H9 (cell line): ENCODE data around the gene POLR3C. TPM values are rescaled to one million over a fixed set of nuclear protein-coding genes. Genes with fewer than 3 reads are reported as not detected.

ENCODE experiments used
- DNase-seq: peaks from one replicate; pipeline ENCODE4 v3.0.0-alpha.2; 2017
- H2AFZ ChIP-seq: one replicate; pipeline ENCODE4 v1.6.1; 2013; ENCODE audit warnings: mild to moderate bottlenecking, low read length, control low read depth, moderate library complexity
- H2AK5ac ChIP-seq: 2 replicates; pipeline ENCODE4 v1.6.1; 2013; ENCODE audit warnings: low read length, control low read depth, mixed read lengths; ENCODE audit not compliant: insufficient read length
- H2BK120ac ChIP-seq: one replicate; pipeline ENCODE4 v1.6.1; 2013; ENCODE audit warnings: low read depth, mild to moderate bottlenecking, low read length, control low read depth, inconsistent platforms; ENCODE audit not compliant: poor library complexity, severe bottlenecking
- H2BK12ac ChIP-seq: 2 replicates; pipeline ENCODE4 v1.6.1; 2013; ENCODE audit warnings: low read length, control low read depth, mixed read lengths, low read depth; ENCODE audit not compliant: insufficient read length
- H2BK15ac ChIP-seq: 2 replicates; pipeline ENCODE4 v1.6.1; 2013; ENCODE audit warnings: low read depth, low read length, control low read depth
- H2BK20ac ChIP-seq: one replicate; pipeline ENCODE4 v1.6.1; 2013; ENCODE audit warnings: low read depth, mild to moderate bottlenecking, low read length, control low read depth, inconsistent platforms; ENCODE audit not compliant: poor library complexity, severe bottlenecking
- H2BK5ac ChIP-seq: 2 replicates; pipeline ENCODE4 v1.6.1; 2013; ENCODE audit warnings: low read length, control low read depth, mixed read lengths; ENCODE audit not compliant: insufficient read length
- H3K14ac ChIP-seq: 2 replicates; pipeline ENCODE4 v1.6.1; 2013; ENCODE audit warnings: low read length, control low read depth; ENCODE audit not compliant: insufficient read depth
- H3K18ac ChIP-seq: 2 replicates; pipeline ENCODE4 v1.6.1; 2013; ENCODE audit warnings: low read depth, mild to moderate bottlenecking, mixed read lengths, low read length, control low read depth; ENCODE audit not compliant: insufficient read length
- H3K23ac ChIP-seq: 2 replicates; pipeline ENCODE4 v1.6.1; 2013; ENCODE audit warnings: low read length, control low read depth, mixed read lengths, low read depth; ENCODE audit not compliant: insufficient read length
- H3K23me2 ChIP-seq: 2 replicates; pipeline ENCODE4 v1.6.1; 2013; ENCODE audit warnings: low read depth, mild to moderate bottlenecking, mixed read lengths, low read length, control low read depth; ENCODE audit not compliant: insufficient read length, poor library complexity, severe bottlenecking
- H3K27ac ChIP-seq: 2 replicates; pipeline ENCODE4 v1.5.1; 2013; ENCODE audit warnings: low read length, control low read depth, mixed read lengths, low read depth; ENCODE audit not compliant: insufficient read length
- H3K27me3 ChIP-seq: 2 replicates; pipeline ENCODE4 v1.6.1; 2013; ENCODE audit warnings: low read length, control low read depth, inconsistent platforms; ENCODE audit not compliant: insufficient read depth
- H3K4ac ChIP-seq: 2 replicates; pipeline ENCODE4 v1.6.1; 2013; ENCODE audit warnings: low read depth, mild to moderate bottlenecking, control low read depth, inconsistent platforms, low read length, moderate library complexity
- H3K4me1 ChIP-seq: 2 replicates; pipeline ENCODE4 v1.6.1; 2013; ENCODE audit warnings: low read length, control low read depth, inconsistent platforms; ENCODE audit not compliant: insufficient read depth
- H3K4me2 ChIP-seq: 2 replicates; pipeline ENCODE4 v1.6.1; 2013; ENCODE audit warnings: low read length, control low read depth, mixed read lengths; ENCODE audit not compliant: insufficient read length, insufficient read depth
- H3K56ac ChIP-seq: 2 replicates; pipeline ENCODE4 v1.6.1; 2013; ENCODE audit warnings: low read depth, mild to moderate bottlenecking, mixed read lengths, low read length, control low read depth; ENCODE audit not compliant: insufficient read length
- H3K79me1 ChIP-seq: 2 replicates; pipeline ENCODE4 v1.6.1; 2013; ENCODE audit warnings: low read depth, mild to moderate bottlenecking, moderate library complexity, low read length, control low read depth, inconsistent platforms; ENCODE audit not compliant: insufficient read depth, poor library complexity, severe bottlenecking
- H3K79me2 ChIP-seq: 2 replicates; pipeline ENCODE4 v1.6.1; 2013; ENCODE audit warnings: low read length, control low read depth, inconsistent platforms; ENCODE audit not compliant: insufficient read depth
- H3K9ac ChIP-seq: 2 replicates; pipeline ENCODE4 v1.6.1; 2013; ENCODE audit warnings: low read length, control low read depth, mixed read lengths; ENCODE audit not compliant: insufficient read length; ENCODE audit errors: extremely low read depth
- H3K9me3 ChIP-seq: one replicate; pipeline ENCODE4 v1.6.1; 2013; ENCODE audit warnings: low read depth, low read length, inconsistent platforms; ENCODE audit not compliant: control insufficient read depth
- H3T11ph ChIP-seq: one replicate; pipeline ENCODE4 v1.6.1; 2013; ENCODE audit warnings: mild to moderate bottlenecking, low read length, control low read depth, inconsistent platforms
- H4K20me1 ChIP-seq: one replicate; pipeline ENCODE4 v1.6.1; 2013; ENCODE audit not compliant: control insufficient read depth, insufficient read length, insufficient read depth
- H4K5ac ChIP-seq: 2 replicates; pipeline ENCODE4 v1.6.1; 2013; ENCODE audit warnings: low read depth, mild to moderate bottlenecking, mixed read lengths, low read length, control low read depth; ENCODE audit not compliant: insufficient read length
- H4K8ac ChIP-seq: replicated peaks from 2 replicates; pipeline ENCODE4 v1.6.1; 2013; ENCODE audit warnings: low read length, control low read depth, mixed read lengths, low read depth; ENCODE audit not compliant: insufficient read length
- H4K91ac ChIP-seq: 2 replicates; pipeline ENCODE4 v1.6.1; 2013; ENCODE audit warnings: low read depth, mild to moderate bottlenecking, moderate library complexity, mixed read lengths, low read length, control low read depth; ENCODE audit not compliant: insufficient read length
- H3K27ac Mint-ChIP-seq, 3 experiments: 2 replicates in 2 of 3; 3 replicates in 1 of 3; pipeline ENCODE4 v1.8.0; 2020 to 2021; ENCODE audit warnings: mixed read lengths in 3 of 3, mild to moderate bottlenecking in 1 of 3, moderate library complexity in 1 of 3
- H3K27me3 Mint-ChIP-seq: 2 replicates; pipeline ENCODE4 v1.8.0; 2021; ENCODE audit warnings: low read depth, mild to moderate bottlenecking, moderate library complexity, mixed read lengths
- H3K36me3 Mint-ChIP-seq, 3 experiments: 2 replicates in 2 of 3; 3 replicates in 1 of 3; pipeline ENCODE4 v1.8.0; 2020 to 2021; ENCODE audit warnings: low read depth in 3 of 3, mixed read lengths in 3 of 3; ENCODE audit not compliant: insufficient read depth in 1 of 3
- H3K4me1 Mint-ChIP-seq, 2 experiments: 2 replicates each; pipeline ENCODE4 v1.8.0; 2020; ENCODE audit warnings: mixed read lengths in 2 of 2
- H3K4me3 Mint-ChIP-seq, 2 experiments: 2 replicates in 1 of 2; 3 replicates in 1 of 2; pipeline ENCODE4 v1.8.0; 2020 to 2021; ENCODE audit warnings: mild to moderate bottlenecking in 2 of 2, mixed read lengths in 2 of 2, moderate library complexity in 1 of 2
- H3K9me3 Mint-ChIP-seq, 2 experiments: 2 replicates in 1 of 2; 3 replicates in 1 of 2; pipeline ENCODE4 v1.8.0; 2020; ENCODE audit warnings: mild to moderate bottlenecking in 2 of 2, mixed read lengths in 2 of 2, moderate library complexity in 1 of 2
- WGBS: extraction: QIAGEN DNeasy Blood & Tissue Kit; methylation state at CpG from one replicate; pipeline ENCODE4 v1.1.7; 2013; ENCODE audit warnings: missing lambda C conversion rate, low lambda C conversion rate, mixed read lengths; ENCODE audit not compliant: insufficient read length; ENCODE audit errors: extremely low coverage; 5-methylcytosine and 5-hydroxymethylcytosine counted together
- total RNA-seq: library from RNA; stranded (reverse); gene quantifications from 2 replicates; pipeline ENCODE4 v1.2.1, GENCODE V29; 2021
- TF ChIP-seq, protein P1 (sequence below): fragments of 200-600 bp; sonication (generic); conservative IDR thresholded peaks from 3 replicates; pipeline ENCODE4 v1.8.0; 2021; ENCODE audit warnings: antibody characterized with exemption, mild to moderate bottlenecking

The POLR3C gene
- total RNA-seq, 1 experiment from 2014 or later: 37.2 TPM

GRCh38 chr1:145795257-145795881 is 28.6 kb upstream of the POLR3C start:
- TF ChIP-seq, protein P1, sequence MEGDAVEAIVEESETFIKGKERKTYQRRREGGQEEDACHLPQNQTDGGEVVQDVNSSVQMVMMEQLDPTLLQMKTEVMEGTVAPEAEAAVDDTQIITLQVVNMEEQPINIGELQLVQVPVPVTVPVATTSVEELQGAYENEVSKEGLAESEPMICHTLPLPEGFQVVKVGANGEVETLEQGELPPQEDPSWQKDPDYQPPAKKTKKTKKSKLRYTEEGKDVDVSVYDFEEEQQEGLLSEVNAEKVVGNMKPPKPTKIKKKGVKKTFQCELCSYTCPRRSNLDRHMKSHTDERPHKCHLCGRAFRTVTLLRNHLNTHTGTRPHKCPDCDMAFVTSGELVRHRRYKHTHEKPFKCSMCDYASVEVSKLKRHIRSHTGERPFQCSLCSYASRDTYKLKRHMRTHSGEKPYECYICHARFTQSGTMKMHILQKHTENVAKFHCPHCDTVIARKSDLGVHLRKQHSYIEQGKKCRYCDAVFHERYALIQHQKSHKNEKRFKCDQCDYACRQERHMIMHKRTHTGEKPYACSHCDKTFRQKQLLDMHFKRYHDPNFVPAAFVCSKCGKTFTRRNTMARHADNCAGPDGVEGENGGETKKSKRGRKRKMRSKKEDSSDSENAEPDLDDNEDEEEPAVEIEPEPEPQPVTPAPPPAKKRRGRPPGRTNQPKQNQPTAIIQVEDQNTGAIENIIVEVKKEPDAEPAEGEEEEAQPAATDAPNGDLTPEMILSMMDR: no peak
- H3K27me3 Mint-ChIP-seq: no peaks in the 10 kb centered on the region
- H3K23ac ChIP-seq: no peak overlapping the region
- H2AFZ ChIP-seq: no peak overlapping the region
- no peak overlapping the region for H4K8ac ChIP-seq
- no peak overlapping the region for H2BK15ac ChIP-seq
- DNase-seq: no peak
- H3K23me2 ChIP-seq: no peaks in the 10 kb centered on the region
- no peaks in the 10 kb centered on the region for H4K20me1 ChIP-seq
- H2BK12ac ChIP-seq: no peak overlapping the region
- no peak overlapping the region for H2BK5ac ChIP-seq
- no peak overlapping the region for H3T11ph ChIP-seq
- H3K14ac ChIP-seq: no peak overlapping the region
- no peak overlapping the region for H3K56ac ChIP-seq
- no peak overlapping the region for H4K91ac ChIP-seq
- no peak overlapping the region for H2AK5ac ChIP-seq
- no peaks in the 10 kb centered on the region for H3K27me3 ChIP-seq
- H3K9me3 ChIP-seq: peaks cover 10% of the 10 kb centered on the region
- no peak overlapping the region for H3K4ac ChIP-seq
- H3K4me2 ChIP-seq: no peak overlapping the region
- no peaks in the 10 kb centered on the region for H3K79me1 ChIP-seq
- WGBS: no CpG with 5 or more reads among the region's 10 CpGs
- peak overlapping the region in 1 of 3 experiments; percentile 65; a peak in 1 of 7 replicates for H3K27ac Mint-ChIP-seq
- H3K9ac ChIP-seq: no peak overlapping the region
- H2BK20ac ChIP-seq: no peak overlapping the region
- H3K9me3 Mint-ChIP-seq: peaks cover 16 to 24% of the 10 kb centered on the region in 2 experiments
- H3K27ac ChIP-seq: no peak overlapping the region
- H3K79me2 ChIP-seq: no peaks in the 10 kb centered on the region; the same call in 1 of the 2 replicates
- H3K4me1 ChIP-seq: no peaks in the 10 kb centered on the region
- no peak overlapping the region; a peak in 1 of 5 replicates for H3K4me3 Mint-ChIP-seq
- H3K18ac ChIP-seq: no peak overlapping the region
- peaks cover 17 to 39% (median 24%) of the 10 kb centered on the region in 3 experiments for H3K36me3 Mint-ChIP-seq
- H4K5ac ChIP-seq: no peak overlapping the region
- H2BK120ac ChIP-seq: no peak overlapping the region
- peaks cover 0 to 3% of the 10 kb centered on the region in 2 experiments; a peak in 2 of 4 replicates for H3K4me1 Mint-ChIP-seq
